Chondrocyte (in vitro differentiated cells): Measurements from ENCODE around the gene INSYN2B. TPM values are rescaled to one million over a fixed set of nuclear protein-coding genes. Genes with fewer than 3 reads are reported as not detected.

Experiments used
- DNase-seq: peaks from one replicate; pipeline ENCODE4 v3.0.0; 2021; ENCODE audit warnings: mixed read lengths, low spot score
- H3K27ac Mint-ChIP-seq: one replicate; pipeline ENCODE4 v1.8.0; 2021; ENCODE audit warnings: mild to moderate bottlenecking, moderate library complexity, mixed read lengths; ENCODE audit not compliant: unreplicated experiment
- H3K27me3 Mint-ChIP-seq: 2 replicates; pipeline ENCODE4 v1.8.0; 2021; ENCODE audit warnings: low read depth, mixed read lengths
- H3K36me3 Mint-ChIP-seq: 2 replicates; pipeline ENCODE4 v1.8.0; 2021; ENCODE audit warnings: low read depth, mixed read lengths
- H3K4me1 Mint-ChIP-seq: 2 replicates; pipeline ENCODE4 v1.8.0; 2021; ENCODE audit warnings: low read depth, mild to moderate bottlenecking, mixed read lengths
- H3K4me3 Mint-ChIP-seq: one replicate; pipeline ENCODE4 v1.8.0; 2021; ENCODE audit warnings: mild to moderate bottlenecking, moderate library complexity, mixed read lengths; ENCODE audit not compliant: unreplicated experiment
- H3K9me3 Mint-ChIP-seq: 2 replicates; pipeline ENCODE4 v1.8.0; 2021; ENCODE audit warnings: low read depth, mixed read lengths
- total RNA-seq: library from RNA; stranded (reverse); gene quantifications from 3 replicates; pipeline ENCODE4 v1.2.1, GENCODE V29; 2021
- TF ChIP-seq, protein P1 (sequence below): fragments of 200-600 bp; sonication (generic); IDR thresholded peaks from 2 replicates; pipeline ENCODE4 v1.5.0; 2021; ENCODE audit warnings: antibody characterized with exemption, mild to moderate bottlenecking, moderate library complexity

Gene INSYN2B
- total RNA-seq, 1 donor from 2014 or later, result 0.12 TPM

DNA sequence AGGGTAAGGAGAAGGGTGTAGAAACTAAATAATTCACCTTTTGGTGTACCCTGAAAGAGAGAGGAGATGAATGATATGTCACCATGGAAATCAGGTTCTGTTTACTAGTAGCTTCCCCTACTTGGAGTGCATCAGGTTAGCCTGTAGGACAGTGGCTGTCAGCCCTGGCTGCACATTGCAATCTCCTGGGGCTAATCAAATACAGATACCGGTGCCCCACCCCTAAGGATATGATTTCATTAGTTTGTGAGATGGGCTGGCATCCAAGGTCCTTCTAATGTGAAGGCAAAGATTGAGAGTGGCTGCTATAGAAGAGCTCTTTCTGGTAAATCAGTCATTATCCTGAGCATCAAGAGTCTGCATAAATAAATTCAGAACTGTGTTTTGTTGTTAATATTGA is 47.2 kb downstream of the INSYN2B start:
- H3K4me3 Mint-ChIP-seq, result no peak overlapping the region
- no peaks in the 10 kb centered on the region for H3K36me3 Mint-ChIP-seq
- H3K4me1 Mint-ChIP-seq, result no peaks in the 10 kb centered on the region
- TF ChIP-seq, protein P1, sequence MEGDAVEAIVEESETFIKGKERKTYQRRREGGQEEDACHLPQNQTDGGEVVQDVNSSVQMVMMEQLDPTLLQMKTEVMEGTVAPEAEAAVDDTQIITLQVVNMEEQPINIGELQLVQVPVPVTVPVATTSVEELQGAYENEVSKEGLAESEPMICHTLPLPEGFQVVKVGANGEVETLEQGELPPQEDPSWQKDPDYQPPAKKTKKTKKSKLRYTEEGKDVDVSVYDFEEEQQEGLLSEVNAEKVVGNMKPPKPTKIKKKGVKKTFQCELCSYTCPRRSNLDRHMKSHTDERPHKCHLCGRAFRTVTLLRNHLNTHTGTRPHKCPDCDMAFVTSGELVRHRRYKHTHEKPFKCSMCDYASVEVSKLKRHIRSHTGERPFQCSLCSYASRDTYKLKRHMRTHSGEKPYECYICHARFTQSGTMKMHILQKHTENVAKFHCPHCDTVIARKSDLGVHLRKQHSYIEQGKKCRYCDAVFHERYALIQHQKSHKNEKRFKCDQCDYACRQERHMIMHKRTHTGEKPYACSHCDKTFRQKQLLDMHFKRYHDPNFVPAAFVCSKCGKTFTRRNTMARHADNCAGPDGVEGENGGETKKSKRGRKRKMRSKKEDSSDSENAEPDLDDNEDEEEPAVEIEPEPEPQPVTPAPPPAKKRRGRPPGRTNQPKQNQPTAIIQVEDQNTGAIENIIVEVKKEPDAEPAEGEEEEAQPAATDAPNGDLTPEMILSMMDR, result no peak
- no peak for DNase-seq
- H3K27ac Mint-ChIP-seq, result no peak overlapping the region
- no peaks in the 10 kb centered on the region for H3K27me3 Mint-ChIP-seq
- no peaks in the 10 kb centered on the region for H3K9me3 Mint-ChIP-seq

DNA sequence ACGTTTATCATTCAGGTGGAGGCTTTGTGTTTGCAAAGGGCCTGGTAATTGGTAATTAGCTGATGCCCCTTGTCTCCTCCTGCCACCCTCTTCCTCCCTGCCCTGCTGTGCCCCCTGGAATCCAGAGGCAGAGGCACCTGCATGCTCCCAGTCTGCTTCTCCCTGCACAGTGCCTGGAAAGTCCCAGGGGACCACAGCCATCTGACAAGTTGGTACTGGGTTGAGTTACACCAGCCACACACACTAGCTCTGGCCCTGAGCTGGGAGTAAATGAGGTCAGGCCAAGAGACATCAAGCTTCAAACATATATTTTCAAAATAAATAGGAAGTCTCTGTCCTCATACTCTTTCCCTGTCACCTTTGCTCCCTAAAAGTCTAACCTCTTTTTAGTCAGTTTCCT is 56.3 kb downstream of the INSYN2B start:
- no peak for DNase-seq
- H3K36me3 Mint-ChIP-seq, result no peaks in the 10 kb centered on the region
- no peaks in the 10 kb centered on the region for H3K27me3 Mint-ChIP-seq
- no peak overlapping the region for H3K4me3 Mint-ChIP-seq
- peaks cover 9% of the 10 kb centered on the region for H3K4me1 Mint-ChIP-seq
- TF ChIP-seq, protein P1, result no peak
- H3K9me3 Mint-ChIP-seq, result no peaks in the 10 kb centered on the region
- no peak overlapping the region for H3K27ac Mint-ChIP-seq

DNA sequence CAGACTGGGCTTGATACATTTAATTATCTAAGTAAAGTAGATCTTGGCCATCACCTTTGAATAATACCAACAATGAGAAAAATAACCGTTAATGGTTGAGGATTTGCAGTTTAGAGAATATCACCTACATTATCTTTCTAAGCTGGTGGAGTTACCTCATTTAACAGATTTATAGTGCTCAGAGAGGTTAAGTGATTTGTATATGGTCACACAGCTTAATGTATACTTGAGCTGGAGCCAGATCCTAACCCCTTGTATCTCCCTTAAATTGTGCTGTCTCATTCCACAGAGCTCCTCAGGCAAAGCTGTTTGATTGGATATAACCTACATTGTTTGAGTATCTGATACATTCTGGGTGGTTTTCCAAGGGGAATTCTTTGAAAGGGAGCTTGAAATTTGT is 57.8 kb downstream of the INSYN2B start:
- H3K4me1 Mint-ChIP-seq, result peaks cover 9% of the 10 kb centered on the region
- no peaks in the 10 kb centered on the region for H3K27me3 Mint-ChIP-seq
- H3K9me3 Mint-ChIP-seq, result no peaks in the 10 kb centered on the region
- H3K36me3 Mint-ChIP-seq, result no peaks in the 10 kb centered on the region
- H3K27ac Mint-ChIP-seq, result no peak overlapping the region
- no peak for DNase-seq
- H3K4me3 Mint-ChIP-seq, result no peak overlapping the region
- TF ChIP-seq, protein P1, result no peak

DNA sequence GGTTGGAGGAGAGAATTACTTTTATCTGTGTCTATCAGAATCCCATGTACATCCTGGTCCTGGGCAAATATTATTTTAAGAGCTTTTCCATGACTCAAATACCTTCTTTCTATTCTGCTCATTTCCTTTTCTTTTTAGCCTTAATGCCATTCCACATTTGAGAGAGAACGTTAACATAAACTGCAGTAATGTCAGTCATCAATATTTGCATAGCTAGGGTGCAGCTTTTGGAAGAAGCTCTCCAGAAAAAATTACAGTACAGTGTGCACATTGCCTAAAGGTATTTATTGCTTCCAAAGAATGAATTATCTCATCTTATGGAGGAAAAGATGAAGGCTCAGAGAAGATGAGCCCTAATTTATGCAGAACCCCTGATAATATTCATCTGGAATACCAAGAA is 58.3 kb downstream of the INSYN2B start:
- H3K9me3 Mint-ChIP-seq, result no peaks in the 10 kb centered on the region
- no peaks in the 10 kb centered on the region for H3K27me3 Mint-ChIP-seq
- TF ChIP-seq, protein P1, result no peak
- DNase-seq, result no peak
- H3K36me3 Mint-ChIP-seq, result no peaks in the 10 kb centered on the region
- no peak overlapping the region for H3K27ac Mint-ChIP-seq
- H3K4me3 Mint-ChIP-seq, result no peak overlapping the region
- peaks cover 9% of the 10 kb centered on the region for H3K4me1 Mint-ChIP-seq

DNA sequence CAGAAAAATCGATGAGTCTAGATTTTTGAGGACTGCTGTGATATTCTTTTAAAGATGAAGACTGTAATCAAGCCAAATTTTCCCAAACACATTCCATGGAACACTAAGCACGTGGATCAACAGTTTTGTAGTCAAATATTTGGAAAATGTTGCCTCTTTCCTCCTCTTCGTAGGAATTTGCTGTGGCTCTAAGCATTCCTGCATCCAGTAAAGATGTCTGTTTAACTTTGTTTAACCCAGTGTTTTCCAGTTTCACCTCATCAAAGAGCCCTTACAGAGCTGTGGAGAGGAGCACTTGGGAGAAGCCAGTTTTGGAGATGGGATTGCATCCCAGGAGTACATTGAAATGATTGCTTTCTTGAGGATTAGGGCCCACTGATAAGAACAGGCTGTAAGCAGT is 58.9 kb downstream of the INSYN2B start:
- Mint-ChIP-seq H3K27ac (no peak overlapping the region), H3K9me3 (no peaks in the 10 kb centered on the region), H3K27me3 (no peaks in the 10 kb centered on the region), H3K4me3 (no peak overlapping the region), H3K4me1 (peaks cover 9% of the 10 kb centered on the region), H3K36me3 (no peaks in the 10 kb centered on the region)
- no peak for DNase-seq
- TF ChIP-seq, protein P1, result no peak
